Measurements from ENCODE around the gene PCDH20. TPM values are rescaled to one million over a fixed set of nuclear protein-coding genes. Genes with fewer than 3 reads are reported as not detected.

Gene PCDH20
- total RNA-seq, 1 donor from 2014 or later, result 0.16 TPM

GRCh38 chr13:61410266-61410665 lies 5.4 kb downstream of the PCDH20 start:
- H3K9me3 ChIP-seq (ENCODE audit: insufficient read depth, low read depth, low read length), result no peaks in the 10 kb centered on the region
- H3K27me3 ChIP-seq (ENCODE audit: insufficient read depth, low read length), result peaks cover 28% of the 10 kb centered on the region
- H3K27me3 Mint-ChIP-seq (ENCODE audit: low read depth, unreplicated experiment), result peaks cover 38% of the 10 kb centered on the region
- no peak overlapping the region for H3K27ac Mint-ChIP-seq (ENCODE audit: unreplicated experiment)
- H3K4me1 Mint-ChIP-seq (ENCODE audit: low read depth, unreplicated experiment), result peaks cover 7% of the 10 kb centered on the region
- TF ChIP-seq CTCF (IDR thresholded peaks at IDR 0.05; ENCODE audit: insufficient read depth, low read depth, low read length) (no peak), EZH2 (IDR thresholded peaks at IDR 0.05; ENCODE audit: insufficient read depth, low read length) (no peak)
- no peaks in the 10 kb centered on the region for H3K36me3 ChIP-seq (ENCODE audit: insufficient read depth, low read length)
- H3K79me2 ChIP-seq (ENCODE audit: insufficient read depth, low read length), result no peaks in the 10 kb centered on the region
- H3K4me1 ChIP-seq (ENCODE audit: insufficient read depth, low read length), result peaks cover 4% of the 10 kb centered on the region
- H3K4me2 ChIP-seq (ENCODE audit: low read length), result no peak overlapping the region
- no peak overlapping the region for H3K27ac ChIP-seq (ENCODE audit: low read depth, low read length)
- no peak overlapping the region for H3K9ac ChIP-seq (ENCODE audit: low read length)
- no peaks in the 10 kb centered on the region for H3K9me3 Mint-ChIP-seq (ENCODE audit: unreplicated experiment)
- no peak overlapping the region for H3K4me3 ChIP-seq (ENCODE audit: insufficient read depth, low read depth, low read length)
- no peak overlapping the region for H2AFZ ChIP-seq (ENCODE audit: low read depth, low read length)
- H3K4me3 Mint-ChIP-seq (ENCODE audit: unreplicated experiment), result no peak overlapping the region
- DNase-seq (ENCODE audit: low read depth) (no peak), FAIRE-seq (no peak)
- no peaks in the 10 kb centered on the region for H4K20me1 ChIP-seq (ENCODE audit: insufficient read depth, low read length)
- H3K36me3 Mint-ChIP-seq (ENCODE audit: low read depth, unreplicated experiment), result no peaks in the 10 kb centered on the region

- no peaks in the 10 kb centered on the region for H3K9me3 Mint-ChIP-seq (ENCODE audit: unreplicated experiment)
- peaks cover 24% of the 10 kb centered on the region for H3K27me3 Mint-ChIP-seq (ENCODE audit: low read depth, unreplicated experiment)
- Histone ChIP-seq H2AFZ (ENCODE audit: low read depth, low read length) (no peak overlapping the region), H3K79me2 (ENCODE audit: insufficient read depth, low read length) (no peaks in the 10 kb centered on the region), H3K27me3 (ENCODE audit: insufficient read depth, low read length) (peaks cover 20% of the 10 kb centered on the region), H3K4me3 (ENCODE audit: insufficient read depth, low read depth, low read length) (no peak overlapping the region), H4K20me1 (ENCODE audit: insufficient read depth, low read length) (no peaks in the 10 kb centered on the region), H3K27ac (ENCODE audit: low read depth, low read length) (no peak overlapping the region), H3K9ac (ENCODE audit: low read length) (no peak overlapping the region), H3K4me1 (ENCODE audit: insufficient read depth, low read length) (no peaks in the 10 kb centered on the region), H3K4me2 (ENCODE audit: low read length) (no peak overlapping the region), H3K36me3 (ENCODE audit: insufficient read depth, low read length) (no peaks in the 10 kb centered on the region), H3K9me3 (ENCODE audit: insufficient read depth, low read depth, low read length) (no peaks in the 10 kb centered on the region)
- H3K4me1 Mint-ChIP-seq (ENCODE audit: low read depth, unreplicated experiment), result peaks cover 5% of the 10 kb centered on the region
- H3K36me3 Mint-ChIP-seq (ENCODE audit: low read depth, unreplicated experiment), result no peaks in the 10 kb centered on the region
- H3K27ac Mint-ChIP-seq (ENCODE audit: unreplicated experiment), result no peak overlapping the region
- no peak for TF ChIP-seq EZH2 (IDR thresholded peaks at IDR 0.05; ENCODE audit: insufficient read depth, low read length)
- no peak for TF ChIP-seq CTCF (IDR thresholded peaks at IDR 0.05; ENCODE audit: insufficient read depth, low read depth, low read length)
- no peak for DNase-seq (ENCODE audit: low read depth)
- FAIRE-seq, result no peak
- H3K4me3 Mint-ChIP-seq (ENCODE audit: unreplicated experiment), result no peak overlapping the region
Observed at GRCh38 chr13:61408571-61408970, 7.1 kb downstream of the PCDH20 start.

- H4K20me1 ChIP-seq (ENCODE audit: insufficient read depth, low read length), result no peaks in the 10 kb centered on the region
- H3K27ac ChIP-seq (ENCODE audit: low read depth, low read length), result no peak overlapping the region
- H3K36me3 ChIP-seq (ENCODE audit: insufficient read depth, low read length), result no peaks in the 10 kb centered on the region
- peaks cover 5% of the 10 kb centered on the region for H3K4me1 Mint-ChIP-seq (ENCODE audit: low read depth, unreplicated experiment)
- no peaks in the 10 kb centered on the region for H3K27me3 ChIP-seq (ENCODE audit: insufficient read depth, low read length)
- DNase-seq (ENCODE audit: low read depth) (no peak), FAIRE-seq (no peak)
- H3K27ac Mint-ChIP-seq (ENCODE audit: unreplicated experiment), result no peak overlapping the region
- no peak for TF ChIP-seq EZH2 (IDR thresholded peaks at IDR 0.05; ENCODE audit: insufficient read depth, low read length)
- no peak for TF ChIP-seq CTCF (IDR thresholded peaks at IDR 0.05; ENCODE audit: insufficient read depth, low read depth, low read length)
- H3K4me3 ChIP-seq (ENCODE audit: insufficient read depth, low read depth, low read length), result no peak overlapping the region
- no peak overlapping the region for H3K4me3 Mint-ChIP-seq (ENCODE audit: unreplicated experiment)
- no peak overlapping the region for H3K4me2 ChIP-seq (ENCODE audit: low read length)
- H3K9me3 ChIP-seq (ENCODE audit: insufficient read depth, low read depth, low read length), result no peaks in the 10 kb centered on the region
- H2AFZ ChIP-seq (ENCODE audit: low read depth, low read length), result no peak overlapping the region
- H3K36me3 Mint-ChIP-seq (ENCODE audit: low read depth, unreplicated experiment), result no peaks in the 10 kb centered on the region
- peaks cover 2% of the 10 kb centered on the region for H3K27me3 Mint-ChIP-seq (ENCODE audit: low read depth, unreplicated experiment)
- H3K4me1 ChIP-seq (ENCODE audit: insufficient read depth, low read length), result no peaks in the 10 kb centered on the region
- no peaks in the 10 kb centered on the region for H3K9me3 Mint-ChIP-seq (ENCODE audit: unreplicated experiment)
- H3K9ac ChIP-seq (ENCODE audit: low read length), result no peak overlapping the region
- no peaks in the 10 kb centered on the region for H3K79me2 ChIP-seq (ENCODE audit: insufficient read depth, low read length)
Observed at GRCh38 chr13:61406275-61406674, 9.4 kb downstream of the PCDH20 start.
